GM19463 (cell line): Measurements from ENCODE around the gene HBA2.
"Not testable (repeated sequence)": the region's sequence is repeated elsewhere in the genome, so short reads cannot be mapped to it uniquely, and the experiment has no call there.

Source experiments
- ATAC-seq: cut with Tn5 transposase; IDR thresholded peaks from one replicate; pipeline ENCODE4 v1.9.1; 2021; ENCODE audit warnings: mild to moderate bottlenecking, moderate library complexity; ENCODE audit not compliant: unreplicated experiment

The HBA2 gene

DNA sequence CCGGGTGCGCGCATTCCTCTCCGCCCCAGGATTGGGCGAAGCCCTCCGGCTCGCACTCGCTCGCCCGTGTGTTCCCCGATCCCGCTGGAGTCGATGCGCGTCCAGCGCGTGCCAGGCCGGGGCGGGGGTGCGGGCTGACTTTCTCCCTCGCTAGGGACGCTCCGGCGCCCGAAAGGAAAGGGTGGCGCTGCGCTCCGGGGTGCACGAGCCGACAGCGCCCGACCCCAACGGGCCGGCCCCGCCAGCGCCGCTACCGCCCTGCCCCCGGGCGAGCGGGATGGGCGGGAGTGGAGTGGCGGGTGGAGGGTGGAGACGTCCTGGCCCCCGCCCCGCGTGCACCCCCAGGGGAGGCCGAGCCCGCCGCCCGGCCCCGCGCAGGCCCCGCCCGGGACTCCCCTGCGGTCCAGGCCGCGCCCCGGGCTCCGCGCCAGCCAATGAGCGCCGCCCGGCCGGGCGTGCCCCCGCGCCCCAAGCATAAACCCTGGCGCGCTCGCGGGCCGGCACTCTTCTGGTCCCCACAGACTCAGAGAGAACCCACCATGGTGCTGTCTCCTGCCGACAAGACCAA is at the start of gene HBA2:
HBA2 (plus strand) TSS at position 503 of the 568 bp plus-strand sequence; CDS start at position 540, 37 bp downstream.
- not testable (repeated sequence) for ATAC-seq

DNA sequence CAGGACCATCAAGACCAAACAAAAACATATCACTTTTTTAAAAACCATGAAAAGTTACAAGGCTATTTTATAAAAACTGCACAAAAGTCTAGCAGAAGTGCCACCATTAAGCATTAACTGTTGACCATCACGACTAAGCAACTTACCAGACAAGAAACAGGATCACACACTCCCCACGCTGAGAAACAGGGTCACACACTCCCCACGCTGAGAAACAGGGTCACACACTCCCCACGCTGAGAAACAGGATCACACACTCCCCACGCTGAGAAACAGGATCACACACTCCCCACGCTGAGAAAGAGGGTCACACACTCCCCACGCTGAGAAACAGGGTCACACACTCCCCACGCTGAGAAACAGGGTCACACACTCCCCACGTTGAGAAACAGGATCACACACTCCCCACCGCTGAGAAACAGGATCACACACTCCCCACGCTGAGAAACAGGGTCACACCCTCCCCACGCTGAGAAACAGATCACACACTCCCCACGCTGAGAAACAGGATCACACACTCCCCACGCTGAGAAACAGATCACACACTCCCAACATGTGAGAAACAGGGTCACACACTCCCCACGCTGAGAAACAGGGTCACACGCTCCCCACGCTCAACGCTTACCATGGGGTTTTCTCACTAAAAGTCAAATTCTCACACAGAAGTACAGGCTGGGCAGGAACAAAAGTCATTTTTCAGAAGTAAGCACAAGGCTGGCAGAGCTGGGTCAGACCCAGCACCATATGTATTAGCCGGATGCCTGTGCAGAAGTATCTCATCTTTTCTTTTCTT is 48.9 kb upstream of the HBA2 start:
- not testable (repeated sequence) for ATAC-seq

DNA sequence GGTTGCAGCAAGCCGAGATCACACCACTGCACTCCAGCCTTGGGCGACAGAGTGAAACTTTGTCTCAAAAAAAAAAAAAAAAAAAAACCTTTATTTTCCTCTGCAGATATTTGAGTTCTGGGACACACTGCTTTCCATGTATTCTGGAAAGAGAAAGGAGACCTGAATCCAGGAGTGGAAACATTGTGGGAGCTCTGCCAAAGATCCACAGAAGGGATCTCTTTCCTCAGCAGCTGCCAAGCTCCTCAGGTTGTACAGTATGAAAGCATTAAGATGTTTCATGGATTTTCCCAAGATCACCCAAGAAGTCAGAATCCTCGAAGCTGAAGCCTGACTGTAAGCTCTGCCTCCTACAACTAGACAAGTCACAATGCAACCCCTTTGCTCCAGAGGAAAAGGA is 47.7 kb upstream of the HBA2 start:
- no peak for ATAC-seq

DNA sequence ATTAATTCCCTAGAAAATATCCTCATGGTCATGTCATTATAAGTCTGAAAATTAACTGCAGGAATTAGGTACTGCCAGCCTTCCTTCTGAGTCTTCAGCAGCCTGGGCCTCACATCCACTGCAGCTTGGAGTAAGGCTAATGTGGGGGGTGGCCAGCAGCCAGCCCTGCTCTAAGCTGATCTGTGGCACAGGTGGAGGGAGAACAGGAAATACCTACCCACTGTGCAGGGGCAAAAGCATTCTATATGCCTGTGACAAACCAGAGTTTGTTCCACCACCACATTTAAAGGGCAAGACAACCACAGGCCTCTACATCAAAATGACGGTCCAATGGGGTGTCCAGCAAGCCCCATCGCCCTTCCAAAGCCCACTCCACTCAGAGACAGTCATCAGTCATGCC is 43.6 kb upstream of the HBA2 start:
- no peak for ATAC-seq

DNA sequence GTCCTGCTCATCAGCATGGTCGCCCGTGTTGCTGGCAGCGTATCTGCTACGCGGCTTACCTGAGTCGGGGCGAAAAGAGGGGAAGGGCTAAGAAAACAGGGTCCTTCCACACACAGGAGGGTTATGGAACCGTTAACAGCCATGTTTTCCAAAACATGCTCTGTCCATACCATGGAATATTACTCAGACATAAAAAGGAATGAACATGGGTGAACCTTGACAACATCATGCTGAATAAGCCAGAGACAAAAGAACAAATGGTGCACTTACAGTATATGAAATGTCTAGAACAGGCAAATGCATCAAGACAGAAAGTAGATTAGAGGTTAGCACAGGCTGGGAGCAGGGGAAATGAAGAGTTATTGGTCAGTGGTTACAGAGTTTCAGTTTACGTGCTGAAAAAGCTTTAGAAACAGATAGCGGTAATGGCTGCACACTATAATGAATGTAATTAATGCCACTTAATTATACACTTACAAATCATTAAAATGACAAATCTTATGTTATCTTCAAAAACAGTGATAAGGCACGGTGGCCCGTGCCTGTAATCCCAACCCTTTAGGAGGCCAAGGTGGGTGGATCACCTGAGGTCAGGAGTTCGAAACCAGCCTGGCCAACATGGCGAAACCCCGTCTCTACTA is 42.0 kb upstream of the HBA2 start:
- ATAC-seq = no peak

DNA sequence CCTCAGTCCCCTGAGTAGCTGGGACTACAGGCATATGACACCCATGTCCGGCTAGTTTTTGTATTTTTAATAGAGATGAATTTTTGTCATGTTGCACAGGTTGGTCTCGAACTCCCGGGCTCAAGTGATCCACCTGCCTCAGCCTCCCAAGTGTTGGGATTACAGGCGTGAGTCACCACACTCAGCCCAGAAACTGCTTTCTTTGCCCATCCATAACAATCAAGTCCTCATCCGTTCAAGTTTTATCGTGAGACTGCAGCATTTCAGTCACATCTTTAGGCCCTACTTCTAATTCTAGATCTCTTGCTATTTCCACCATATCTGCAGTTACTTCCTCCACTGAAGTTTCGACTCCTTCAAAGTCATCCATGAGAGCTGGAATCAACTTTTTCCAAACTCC is 40.6 kb upstream of the HBA2 start:
- no peak for ATAC-seq

DNA sequence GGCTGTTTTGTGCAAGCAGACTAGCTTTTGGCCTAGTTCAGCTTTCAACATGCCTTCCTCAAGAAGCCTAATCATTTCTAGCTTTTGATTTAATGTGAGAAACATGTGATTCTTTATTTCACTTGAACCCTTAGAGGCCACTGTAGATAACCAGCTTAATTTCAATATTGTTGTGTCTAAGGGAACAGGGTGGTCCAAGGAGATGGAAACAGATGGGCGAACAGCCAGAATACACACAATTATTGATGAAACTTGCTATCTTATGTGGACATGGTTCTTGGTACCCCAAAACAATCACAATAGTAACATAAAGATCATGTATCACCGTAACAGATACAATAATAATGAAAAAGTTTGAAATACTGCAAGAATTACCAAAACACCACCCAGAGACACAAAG is 39.0 kb upstream of the HBA2 start:
- no peak for ATAC-seq

DNA sequence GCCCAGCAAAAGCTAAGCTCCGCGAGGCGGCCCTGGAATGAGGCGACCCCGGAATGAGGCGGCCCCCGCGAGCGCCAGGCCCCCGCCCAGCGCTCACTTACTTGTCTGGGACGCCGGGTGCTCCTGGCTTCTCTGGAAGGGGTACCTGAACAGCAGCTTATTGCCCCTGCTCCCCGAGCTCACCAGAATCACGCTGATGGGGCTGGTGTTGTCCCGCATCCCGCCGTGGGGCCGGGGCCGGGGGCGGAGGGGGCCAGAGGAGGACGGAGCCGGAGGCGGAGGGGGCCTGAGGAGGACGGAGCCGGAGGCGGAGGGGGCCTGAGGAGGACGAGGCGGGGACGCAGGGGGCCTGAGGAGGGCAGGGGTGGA is 34.6 kb upstream of the HBA2 start:
- ATAC-seq = no peak

DNA sequence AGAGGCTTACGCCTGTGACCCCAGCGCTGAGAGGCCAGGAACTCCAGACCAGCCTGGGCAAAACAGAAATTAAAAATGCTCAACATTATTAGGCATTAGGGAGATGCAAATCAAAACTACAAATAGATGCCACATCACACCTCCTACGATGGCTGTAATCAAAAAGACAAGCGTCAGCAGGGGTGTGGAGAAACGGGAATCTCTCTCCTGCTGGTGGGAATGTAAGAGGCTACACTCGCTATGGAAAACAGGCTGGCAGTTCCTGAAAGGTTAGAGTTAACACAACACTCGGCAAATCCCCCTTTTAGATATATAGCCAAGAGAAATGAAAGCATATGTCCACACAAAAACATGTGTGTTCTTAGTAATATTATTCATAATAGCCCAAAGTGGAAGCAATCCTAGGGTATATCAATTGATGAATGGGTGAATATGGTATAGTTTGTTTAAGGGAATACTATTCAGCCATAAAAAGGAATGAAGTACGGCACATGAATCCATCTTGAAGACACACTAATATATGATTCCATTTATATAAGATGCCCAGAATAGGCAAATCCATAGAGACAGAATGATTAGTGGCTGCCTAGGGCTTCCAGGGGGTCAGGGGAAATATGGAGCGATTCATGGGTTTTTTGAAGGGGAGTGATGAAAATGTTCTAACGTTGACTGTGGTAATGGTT is 32.4 kb upstream of the HBA2 start:
- no peak for ATAC-seq

DNA sequence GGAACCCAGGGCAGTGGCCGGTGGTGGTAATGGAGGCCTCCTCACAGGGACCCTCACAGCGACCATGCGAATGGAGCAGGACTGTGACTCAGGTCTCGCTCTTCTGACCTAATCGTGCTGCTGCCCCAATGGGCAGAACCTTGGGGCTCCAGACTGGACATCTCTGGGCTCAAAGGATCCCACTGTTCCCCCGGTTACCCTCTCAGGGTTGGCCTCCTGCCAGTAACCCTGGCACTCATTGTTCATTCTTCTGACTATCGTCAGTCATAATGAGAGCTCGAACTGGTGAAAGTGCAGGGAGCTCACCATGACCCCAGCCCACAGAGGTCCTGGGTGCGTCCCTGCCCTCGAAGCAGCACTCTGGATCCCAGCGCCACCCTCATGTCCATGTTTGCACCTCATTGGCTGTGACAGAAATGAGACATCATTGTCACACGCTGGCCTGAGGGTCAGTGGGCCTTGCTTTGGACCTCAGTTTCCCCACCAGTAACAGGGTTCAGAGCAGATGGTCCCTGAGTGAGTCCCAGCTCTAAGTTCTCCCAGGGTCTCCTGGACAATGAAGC is 30.2 kb upstream of the HBA2 start:
- no peak for ATAC-seq

DNA sequence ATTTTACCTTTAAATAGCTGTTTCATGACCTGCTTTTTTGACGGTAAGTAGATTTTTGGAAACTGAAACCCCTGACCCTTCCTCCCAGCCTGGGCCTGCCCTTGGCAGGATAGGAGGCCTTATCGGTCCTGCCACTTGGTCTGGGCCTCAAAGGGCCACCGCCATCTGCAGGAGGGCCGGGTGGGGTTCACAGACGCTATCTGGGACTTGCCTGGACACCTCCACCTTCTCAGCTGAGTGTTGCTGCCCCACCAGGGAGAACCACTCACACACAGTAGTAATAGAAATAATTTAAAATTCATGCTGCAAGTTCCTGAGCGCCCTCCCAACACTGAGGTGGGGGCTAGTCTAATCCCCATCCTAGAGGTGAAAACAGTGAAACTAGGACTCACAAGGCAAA is 29.6 kb upstream of the HBA2 start:
- ATAC-seq = no peak

DNA sequence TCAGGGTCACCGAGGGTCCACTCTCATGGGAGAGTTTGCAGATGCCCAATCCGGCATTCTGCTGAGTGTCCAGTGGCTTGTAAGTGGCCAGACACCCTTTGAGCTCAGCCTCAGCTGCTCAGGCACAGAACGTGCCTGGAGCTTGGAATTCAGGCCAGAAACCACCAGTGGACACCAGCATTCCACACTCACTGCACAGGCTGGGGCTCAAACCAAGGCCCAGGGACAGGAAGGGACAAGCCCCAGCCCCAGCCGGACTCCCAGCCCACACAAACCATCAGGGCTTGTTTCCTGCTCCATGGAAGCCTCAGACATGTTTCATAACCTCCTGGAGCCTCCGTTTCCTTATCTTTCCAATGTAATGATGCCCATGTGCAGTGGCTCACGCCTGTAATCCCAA is 29.2 kb upstream of the HBA2 start:
- no peak for ATAC-seq

DNA sequence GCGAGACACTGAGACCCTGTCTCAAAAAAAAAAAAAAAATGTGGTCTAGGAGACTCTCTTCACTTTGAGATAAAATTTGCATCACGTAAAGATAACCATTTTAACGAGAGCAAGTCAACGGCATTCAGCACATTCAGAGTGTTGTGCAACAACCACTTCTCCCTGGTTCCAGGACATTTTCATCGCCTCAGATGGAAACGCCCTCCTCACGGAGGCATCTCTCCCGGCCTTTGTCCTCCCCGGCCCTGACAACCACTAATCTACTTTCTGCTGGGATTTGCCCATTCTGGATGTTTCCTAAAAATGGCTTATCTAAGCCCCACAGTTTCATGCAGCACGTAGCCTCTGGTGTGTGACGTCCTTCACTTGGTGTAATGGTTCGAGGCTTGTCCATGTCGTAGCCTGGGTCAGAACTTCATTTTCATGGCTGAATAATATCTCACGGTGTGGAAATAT is 27.9 kb upstream of the HBA2 start:
- no peak for ATAC-seq

DNA sequence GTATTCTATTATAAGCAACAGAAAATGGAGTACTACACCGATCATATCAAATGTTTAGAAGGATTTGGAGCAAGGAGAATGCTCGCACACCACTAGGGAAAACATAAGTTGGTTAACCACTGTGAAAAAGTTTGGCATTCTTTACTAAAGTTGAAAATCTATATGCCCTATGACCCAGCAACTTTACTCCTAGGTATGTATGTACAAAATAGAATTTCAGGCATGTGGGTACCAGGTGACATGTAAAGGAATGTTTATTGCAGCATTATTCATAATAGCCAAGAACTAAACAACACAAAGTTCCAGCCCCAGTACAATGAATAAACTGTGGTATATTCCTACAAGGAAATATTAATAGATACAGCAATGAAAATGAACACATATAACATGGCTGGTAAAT is 26.0 kb upstream of the HBA2 start:
- no peak for ATAC-seq

DNA sequence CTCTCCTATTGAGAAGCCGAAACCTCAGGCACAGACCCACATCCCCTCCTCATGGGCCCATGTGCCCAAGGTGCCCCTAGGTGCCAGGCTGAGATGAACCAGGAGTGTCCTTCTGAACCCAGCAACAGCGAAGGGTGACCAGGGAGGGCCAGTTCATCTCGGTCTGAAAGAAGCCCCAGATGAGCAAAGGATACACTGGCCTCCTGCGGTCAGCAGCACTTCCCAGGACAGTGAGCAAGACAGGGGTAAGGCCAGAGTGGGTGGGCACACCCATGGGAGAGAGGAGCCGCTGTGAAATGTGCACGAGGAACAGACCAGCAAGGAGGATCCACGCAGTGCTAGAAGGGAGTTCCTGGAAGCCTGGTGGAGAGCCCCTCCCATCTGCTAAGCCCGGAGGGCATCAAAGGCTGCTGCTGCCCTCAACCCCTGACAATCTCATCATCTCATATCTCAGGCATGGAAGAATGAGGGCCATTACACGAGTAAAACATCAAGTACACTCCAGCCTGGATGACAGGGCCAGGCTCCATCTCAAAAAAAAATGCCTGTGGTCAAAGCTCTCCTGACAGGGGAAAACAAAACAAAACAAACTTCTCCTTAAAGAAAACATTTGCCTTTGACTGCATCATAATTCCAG is 23.5 kb upstream of the HBA2 start:
- ATAC-seq = no peak

DNA sequence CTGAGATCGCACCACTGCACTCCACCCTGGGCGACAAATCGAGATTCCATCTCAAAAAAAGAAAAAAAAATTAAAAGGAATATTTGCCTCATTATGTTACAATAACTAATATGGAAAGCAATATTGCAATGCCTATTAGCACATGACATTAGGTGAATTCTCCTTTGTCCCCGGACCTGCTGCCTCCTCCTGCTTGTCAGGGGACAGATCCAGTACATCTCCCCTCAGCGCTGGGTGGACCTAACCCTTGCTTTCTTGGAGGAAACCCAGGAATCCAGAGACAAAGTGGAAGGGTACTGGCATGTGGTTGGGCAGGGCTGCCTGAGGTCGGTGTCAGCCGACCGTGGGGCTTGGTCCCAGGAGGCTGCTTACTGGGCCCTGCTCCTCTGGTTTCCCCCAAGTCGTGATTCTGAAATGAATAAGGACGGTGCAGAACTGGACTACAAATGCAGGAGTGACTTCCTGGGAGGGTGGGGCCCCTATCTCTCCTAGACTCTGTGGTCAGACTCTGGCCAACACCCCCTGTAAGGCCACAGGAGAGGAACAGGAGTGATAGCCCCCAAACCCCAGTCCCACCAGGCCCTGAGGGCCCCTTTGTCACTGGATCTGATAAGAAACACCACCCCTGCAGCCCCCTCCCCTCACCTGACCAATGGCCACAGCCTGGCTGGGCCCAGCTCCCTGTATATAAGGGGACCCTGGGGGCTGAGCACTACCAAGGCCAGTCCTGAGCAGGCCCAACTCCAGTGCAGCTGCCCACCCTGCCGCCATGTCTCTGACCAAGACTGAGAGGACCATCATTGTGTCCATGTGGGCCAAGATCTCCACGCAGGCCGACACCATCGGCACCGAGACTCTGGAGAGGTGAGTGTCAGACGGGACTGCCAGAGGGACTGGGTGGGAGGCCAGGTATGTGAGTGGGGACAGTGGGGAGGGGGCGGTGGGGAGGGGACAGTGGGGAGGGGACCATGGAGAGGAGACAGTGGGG is 20.2 kb upstream of the HBA2 start, which contains the start of gene HBZ:
HBZ (plus strand) TSS at position 504 of the 988 bp plus-strand sequence; CDS start at position 770, 266 bp downstream.
- no peak for ATAC-seq

DNA sequence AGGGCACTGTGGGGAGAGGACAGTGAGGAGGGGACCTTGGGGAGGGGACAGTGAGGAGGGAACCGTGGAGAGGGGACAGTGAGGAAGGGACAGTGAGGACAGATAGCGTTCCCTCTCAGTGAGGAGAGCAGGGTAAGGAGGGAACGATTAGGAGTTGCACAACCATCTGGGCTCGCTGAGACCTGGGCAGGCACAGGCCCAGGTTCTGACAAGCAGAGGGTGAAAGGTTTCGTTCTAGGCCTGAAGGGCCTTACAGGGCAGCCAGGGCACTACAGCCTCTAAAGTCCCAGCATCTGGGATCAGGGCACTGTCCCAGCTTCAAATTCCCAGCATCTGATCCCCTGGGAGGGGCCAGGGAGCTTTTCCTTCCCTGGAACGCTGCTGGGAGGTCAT is 19.6 kb upstream of the HBA2 start:
- ATAC-seq = not testable (repeated sequence)

DNA sequence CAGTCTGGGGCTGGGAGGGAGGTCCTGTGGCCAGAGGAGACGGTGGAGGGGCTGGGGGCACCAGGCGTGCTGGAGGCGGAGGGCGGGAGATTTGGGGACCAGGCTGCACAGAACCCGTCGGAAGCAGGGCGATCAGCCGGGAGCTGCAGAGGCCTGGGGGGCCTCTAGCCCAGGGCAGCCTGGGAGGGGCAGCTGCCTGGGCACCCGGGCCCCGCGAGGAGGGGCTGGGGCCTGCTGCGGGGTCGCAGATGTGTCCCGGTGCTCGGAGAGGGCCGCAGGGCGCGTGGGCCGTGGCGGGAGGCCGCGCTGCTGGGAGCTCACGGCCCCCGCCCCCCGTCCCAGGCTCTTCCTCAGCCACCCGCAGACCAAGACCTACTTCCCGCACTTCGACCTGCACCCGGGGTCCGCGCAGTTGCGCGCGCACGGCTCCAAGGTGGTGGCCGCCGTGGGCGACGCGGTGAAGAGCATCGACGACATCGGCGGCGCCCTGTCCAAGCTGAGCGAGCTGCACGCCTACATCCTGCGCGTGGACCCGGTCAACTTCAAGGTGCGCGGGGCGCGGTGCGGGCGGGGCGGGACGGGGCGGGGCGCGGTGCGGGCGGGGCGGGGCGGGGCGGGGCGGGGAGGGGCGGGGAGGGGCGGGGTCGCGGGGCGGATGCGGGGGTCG is 19.0 kb upstream of the HBA2 start:
- ATAC-seq = not testable (repeated sequence)
